Panc1 (cell line): Measurements from ENCODE around the gene ITPRIPL2.

Experiments used
- POLR2AphosphoS5 ChIP-seq: IDR thresholded peaks from 2 replicates; pipeline ENCODE4 v1.6.1; 2012; ENCODE audit warnings: mild to moderate bottlenecking, low read depth, low read length, moderate library complexity
- TCF7L2 ChIP-seq: IDR thresholded peaks from 2 replicates; pipeline ENCODE4 v1.6.1; 2011; ENCODE audit warnings: mild to moderate bottlenecking, low read depth, low read length, inconsistent platforms
- TF ChIP-seq, protein P1 (sequence below): fragments of 450-650 bp; IDR thresholded peaks from 2 replicates; pipeline ENCODE4 v1.5.1; 2017; ENCODE audit warnings: mild to moderate bottlenecking

GRCh38 chr16:19085679-19086200 is 28.0 kb upstream of the ITPRIPL2 start:
- TF ChIP-seq, protein P1, sequence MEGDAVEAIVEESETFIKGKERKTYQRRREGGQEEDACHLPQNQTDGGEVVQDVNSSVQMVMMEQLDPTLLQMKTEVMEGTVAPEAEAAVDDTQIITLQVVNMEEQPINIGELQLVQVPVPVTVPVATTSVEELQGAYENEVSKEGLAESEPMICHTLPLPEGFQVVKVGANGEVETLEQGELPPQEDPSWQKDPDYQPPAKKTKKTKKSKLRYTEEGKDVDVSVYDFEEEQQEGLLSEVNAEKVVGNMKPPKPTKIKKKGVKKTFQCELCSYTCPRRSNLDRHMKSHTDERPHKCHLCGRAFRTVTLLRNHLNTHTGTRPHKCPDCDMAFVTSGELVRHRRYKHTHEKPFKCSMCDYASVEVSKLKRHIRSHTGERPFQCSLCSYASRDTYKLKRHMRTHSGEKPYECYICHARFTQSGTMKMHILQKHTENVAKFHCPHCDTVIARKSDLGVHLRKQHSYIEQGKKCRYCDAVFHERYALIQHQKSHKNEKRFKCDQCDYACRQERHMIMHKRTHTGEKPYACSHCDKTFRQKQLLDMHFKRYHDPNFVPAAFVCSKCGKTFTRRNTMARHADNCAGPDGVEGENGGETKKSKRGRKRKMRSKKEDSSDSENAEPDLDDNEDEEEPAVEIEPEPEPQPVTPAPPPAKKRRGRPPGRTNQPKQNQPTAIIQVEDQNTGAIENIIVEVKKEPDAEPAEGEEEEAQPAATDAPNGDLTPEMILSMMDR = no peak
- no peak for TF ChIP-seq POLR2AphosphoS5
- TF ChIP-seq TCF7L2 = no peak
